Coronary artery (tissue), 2 donors: ENCODE data around the gene CHMP6.

Experiments used
- DNase-seq: peaks from one replicate; pipeline ENCODE4 v3.0.0-alpha.2; 2017; ENCODE audit warnings: low spot score
- H3K27ac ChIP-seq, 2 donors: fragments of 200-600 bp; sonication (generic); one replicate each; pipeline ENCODE4 v1.5.1; 2016 to 2019
- H3K4me3 ChIP-seq: fragments of 200-600 bp; sonication (generic); 2 replicates; pipeline ENCODE4 v1.5.1; 2016; ENCODE audit warnings: mild to moderate bottlenecking, moderate library complexity
- TF ChIP-seq, protein P1 (sequence below): fragments of 200-600 bp; sonication (generic); IDR thresholded peaks from one replicate; pipeline ENCODE4 v1.5.1; 2019; ENCODE audit warnings: antibody characterized with exemption

Gene CHMP6

DNA sequence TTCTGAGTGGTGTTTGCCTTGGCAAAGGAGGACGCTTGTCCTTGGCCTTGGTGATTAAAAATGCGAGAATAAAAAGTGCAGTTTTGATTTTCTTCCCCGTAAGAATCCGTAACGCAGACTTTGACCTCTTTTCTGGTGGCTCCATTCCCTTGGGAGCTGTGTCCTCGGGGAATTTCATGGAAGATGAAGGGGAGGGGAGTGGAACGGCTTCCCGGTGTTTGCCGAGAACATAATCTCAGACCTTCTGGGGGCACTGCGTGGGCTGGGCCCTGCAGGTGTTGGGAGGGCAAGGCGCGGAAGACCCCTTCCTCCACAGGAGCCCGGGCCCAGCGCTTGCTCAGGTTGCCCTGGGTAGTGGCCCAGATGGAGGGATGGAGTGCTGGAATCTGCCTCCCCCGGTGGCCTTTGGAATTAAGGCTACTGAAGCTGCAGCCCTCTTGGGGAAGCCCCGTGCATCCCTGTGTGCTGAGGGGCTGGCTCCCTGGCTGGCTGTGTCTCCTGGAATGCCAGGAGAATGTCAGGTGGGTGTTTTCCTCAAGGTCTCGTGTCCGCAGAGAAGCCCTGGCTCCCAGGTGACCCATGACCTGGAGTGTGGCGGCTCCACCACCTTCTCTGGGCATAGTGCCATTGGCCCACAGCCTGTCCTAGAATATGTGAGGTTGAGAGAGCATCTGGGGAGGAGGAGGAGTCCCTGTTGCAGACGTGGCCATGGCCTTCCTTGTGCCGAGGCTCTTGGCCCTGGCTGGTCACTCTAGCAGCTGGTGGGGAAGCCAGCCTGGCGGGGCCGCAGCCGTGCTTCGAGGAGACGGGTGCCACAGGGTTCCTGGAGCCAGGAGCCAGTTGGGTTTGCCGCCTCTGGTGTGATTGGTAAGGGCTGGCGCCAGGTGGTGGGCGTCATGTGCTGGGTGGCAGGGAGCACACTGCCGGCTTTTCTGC, 46.4 kb downstream of the CHMP6 start:
- DNase-seq, result no peak
- H3K4me3 ChIP-seq, result peak overlapping the region; percentile 95
- peak overlapping the region; percentile 43 to 78 for H3K27ac ChIP-seq
- TF ChIP-seq, protein P1, sequence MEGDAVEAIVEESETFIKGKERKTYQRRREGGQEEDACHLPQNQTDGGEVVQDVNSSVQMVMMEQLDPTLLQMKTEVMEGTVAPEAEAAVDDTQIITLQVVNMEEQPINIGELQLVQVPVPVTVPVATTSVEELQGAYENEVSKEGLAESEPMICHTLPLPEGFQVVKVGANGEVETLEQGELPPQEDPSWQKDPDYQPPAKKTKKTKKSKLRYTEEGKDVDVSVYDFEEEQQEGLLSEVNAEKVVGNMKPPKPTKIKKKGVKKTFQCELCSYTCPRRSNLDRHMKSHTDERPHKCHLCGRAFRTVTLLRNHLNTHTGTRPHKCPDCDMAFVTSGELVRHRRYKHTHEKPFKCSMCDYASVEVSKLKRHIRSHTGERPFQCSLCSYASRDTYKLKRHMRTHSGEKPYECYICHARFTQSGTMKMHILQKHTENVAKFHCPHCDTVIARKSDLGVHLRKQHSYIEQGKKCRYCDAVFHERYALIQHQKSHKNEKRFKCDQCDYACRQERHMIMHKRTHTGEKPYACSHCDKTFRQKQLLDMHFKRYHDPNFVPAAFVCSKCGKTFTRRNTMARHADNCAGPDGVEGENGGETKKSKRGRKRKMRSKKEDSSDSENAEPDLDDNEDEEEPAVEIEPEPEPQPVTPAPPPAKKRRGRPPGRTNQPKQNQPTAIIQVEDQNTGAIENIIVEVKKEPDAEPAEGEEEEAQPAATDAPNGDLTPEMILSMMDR, result no peak

DNA sequence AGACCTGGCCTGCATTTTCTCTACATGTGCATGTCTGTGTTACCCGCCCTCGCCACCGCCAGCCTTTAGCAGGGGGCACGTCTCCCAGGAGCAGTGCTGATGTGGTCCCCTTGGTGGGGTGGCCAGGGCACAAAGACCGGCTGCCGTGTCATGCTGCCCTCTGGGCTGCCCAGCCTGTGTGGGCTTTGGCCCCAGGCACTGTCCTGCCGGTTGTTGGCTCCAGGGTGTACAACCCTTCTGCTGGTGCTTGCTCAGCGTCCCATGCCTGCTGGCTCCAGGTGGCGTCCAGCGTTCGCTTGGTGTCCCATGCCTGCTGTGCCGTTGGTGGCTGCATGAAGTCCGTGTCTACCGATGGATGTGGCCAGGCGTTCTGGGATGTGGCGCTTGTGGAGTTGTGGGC, 47.5 kb downstream of the CHMP6 start:
- Histone ChIP-seq H3K4me3 (no peak overlapping the region), H3K27ac (peak overlapping the region in 1 of 2 donors; percentile 78)
- no peak for DNase-seq
- TF ChIP-seq, protein P1, result no peak

DNA sequence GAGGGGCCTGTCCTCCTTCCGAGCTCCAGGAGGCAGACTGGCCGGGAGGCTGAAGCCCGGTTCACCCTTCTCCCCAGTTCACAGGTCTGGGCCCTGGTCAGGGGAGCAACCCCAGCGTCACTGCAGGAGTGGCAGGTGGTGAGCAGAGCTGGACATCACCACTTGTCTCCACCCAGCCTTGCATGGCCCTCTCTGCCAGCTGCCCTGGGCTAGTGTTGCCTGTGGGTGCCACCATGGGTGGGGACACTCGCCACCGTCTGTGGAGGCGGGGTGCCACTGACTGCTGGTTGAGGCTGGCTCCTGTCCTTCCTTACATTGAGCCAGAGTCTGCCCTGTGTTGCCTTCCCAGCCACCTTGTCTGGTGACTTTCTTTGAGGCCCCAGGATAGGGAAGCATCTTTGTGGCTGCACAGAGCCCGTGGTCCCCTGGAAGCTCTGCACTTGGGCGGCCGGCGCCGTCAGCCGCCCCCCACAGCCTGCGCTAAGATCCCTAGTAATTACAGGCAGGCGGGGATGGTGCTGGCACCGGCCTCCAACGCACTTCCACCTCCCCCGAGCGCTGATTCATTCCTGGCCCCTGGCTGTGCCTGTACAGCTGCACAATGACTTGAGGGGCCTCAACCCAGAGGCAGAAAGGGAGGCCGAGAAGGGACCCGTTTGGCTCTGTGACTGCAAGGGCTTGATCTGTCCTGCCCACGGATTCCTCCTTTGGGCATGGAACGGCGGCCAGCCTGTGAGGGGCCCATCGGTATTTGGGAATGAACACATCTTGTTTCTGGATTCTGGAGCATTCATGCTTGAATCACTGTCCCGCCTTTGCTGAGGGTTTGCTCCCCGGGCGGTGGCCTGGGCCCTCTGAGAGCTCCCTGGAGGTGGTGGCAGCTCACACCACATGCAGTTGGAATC, 48.5 kb downstream of the CHMP6 start:
- Histone ChIP-seq H3K27ac (no peak overlapping the region), H3K4me3 (no peak overlapping the region)
- DNase-seq, result no peak
- TF ChIP-seq, protein P1, result no peak

DNA sequence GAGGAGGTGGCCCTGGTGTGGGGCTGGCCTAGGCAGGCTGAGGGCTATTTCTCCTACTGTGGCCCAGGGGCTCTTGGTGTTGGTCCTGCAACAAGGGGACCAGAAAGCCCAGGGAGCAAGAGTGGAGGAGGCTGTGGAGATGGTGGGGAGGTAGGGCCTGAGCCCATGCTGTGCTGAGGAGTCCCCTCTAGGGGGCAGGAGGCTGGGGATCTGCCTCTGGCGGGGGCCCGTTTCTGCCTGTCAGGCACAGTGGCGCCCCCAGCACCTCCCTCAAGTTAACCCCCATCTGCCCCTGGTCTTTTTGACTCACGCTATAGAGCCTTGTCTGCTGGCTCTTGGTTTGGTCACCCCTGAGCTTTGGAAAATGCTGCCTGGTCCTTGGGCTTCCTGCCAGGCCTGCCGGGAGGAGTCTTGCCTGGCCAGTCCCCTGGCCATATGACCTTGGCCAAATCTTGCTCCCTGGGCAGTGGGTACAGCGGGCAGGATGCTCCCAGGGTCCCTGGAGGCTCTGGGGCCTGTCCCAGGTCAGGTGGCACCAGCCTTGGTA, 49.2 kb downstream of the CHMP6 start:
- TF ChIP-seq, protein P1, result no peak
- DNase-seq, result no peak
- H3K27ac ChIP-seq, result no peak overlapping the region
- no peak overlapping the region for H3K4me3 ChIP-seq

DNA sequence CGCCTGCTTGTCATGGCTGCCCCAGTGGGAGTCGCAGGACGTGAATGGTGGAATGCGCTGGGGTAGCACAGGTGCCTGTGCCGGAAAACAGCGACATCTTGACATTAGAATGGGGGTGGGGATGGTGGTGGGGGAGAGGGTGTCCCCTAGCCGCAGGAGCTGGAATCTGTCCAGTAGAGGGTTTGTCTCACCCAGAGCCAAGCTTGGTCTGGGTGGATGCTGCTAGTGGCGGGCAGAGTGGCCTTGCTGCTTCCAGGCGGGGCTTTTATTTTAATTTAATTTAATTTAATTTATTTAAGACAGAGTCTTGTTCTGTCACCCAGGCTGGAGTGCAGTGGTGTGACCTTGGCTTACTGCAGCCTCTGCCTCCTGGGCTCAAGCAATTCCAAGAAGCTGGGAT, 51.0 kb downstream of the CHMP6 start:
- no peak overlapping the region for H3K4me3 ChIP-seq
- H3K27ac ChIP-seq, result no peak overlapping the region
- TF ChIP-seq, protein P1, result no peak
- no peak for DNase-seq

DNA sequence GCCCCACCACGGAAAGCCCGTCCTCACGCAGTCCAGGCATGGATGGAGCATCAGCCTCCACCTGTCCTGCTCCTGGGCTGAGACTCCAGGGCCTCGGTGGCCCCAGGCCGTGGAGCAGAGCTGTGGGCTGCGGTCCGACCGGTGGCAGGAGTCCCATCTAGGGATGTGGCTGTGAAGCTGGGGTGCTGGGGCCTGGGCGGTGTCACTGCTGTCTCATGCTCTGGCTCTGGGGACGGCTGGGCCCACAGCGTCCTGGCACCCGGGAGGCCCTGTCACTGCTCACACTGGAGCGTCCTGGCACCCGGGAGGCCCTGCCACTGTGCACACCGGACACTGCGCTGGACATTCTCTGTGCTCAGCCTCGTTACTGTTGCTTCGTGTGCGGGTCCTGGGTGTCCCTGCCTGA, 51.7 kb downstream of the CHMP6 start:
- TF ChIP-seq, protein P1, result no peak
- peak overlapping the region in 1 of 2 donors; percentile 72 for H3K27ac ChIP-seq
- no peak overlapping the region for H3K4me3 ChIP-seq
- no peak for DNase-seq
